HG03575 (cell line): ENCODE measurements around the gene LBH.

ENCODE experiments used
- ATAC-seq: cut with Tn5 transposase; IDR thresholded peaks from one replicate; pipeline ENCODE4 v1.9.1; 2021; ENCODE audit not compliant: unreplicated experiment, insufficient number of reproducible peaks, low FRiP score; ENCODE audit errors: extremely low read depth

Gene LBH

GRCh38 chr2:30213326-30213725 is 18.0 kb upstream of the LBH start:
- ATAC-seq, result no peak

DNA sequence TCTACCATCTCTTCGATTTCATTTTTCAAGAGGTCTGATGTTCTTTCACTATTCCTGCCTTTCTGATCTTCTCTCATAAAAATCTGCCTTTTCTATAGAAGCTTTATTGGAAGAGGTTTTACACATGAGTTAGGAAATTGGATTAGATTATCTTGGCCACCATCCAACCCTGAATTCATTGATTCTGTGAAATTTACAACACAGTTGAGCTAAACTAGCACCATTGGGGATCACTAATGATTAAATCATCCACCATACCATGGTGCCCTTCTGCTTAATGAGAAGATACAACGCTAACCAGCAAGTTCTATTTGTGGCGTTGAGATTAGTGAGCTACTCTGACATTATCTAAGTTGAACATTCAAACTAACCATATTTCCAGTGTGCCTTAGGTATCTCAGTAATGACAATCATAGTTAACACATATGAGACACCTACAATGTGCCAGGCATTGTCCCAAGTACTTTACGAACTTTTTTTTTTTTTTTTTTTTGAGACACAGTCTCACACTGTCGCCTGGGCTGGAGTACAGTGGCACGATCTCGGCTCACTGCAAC is 17.3 kb upstream of the LBH start:
- no peak for ATAC-seq

DNA sequence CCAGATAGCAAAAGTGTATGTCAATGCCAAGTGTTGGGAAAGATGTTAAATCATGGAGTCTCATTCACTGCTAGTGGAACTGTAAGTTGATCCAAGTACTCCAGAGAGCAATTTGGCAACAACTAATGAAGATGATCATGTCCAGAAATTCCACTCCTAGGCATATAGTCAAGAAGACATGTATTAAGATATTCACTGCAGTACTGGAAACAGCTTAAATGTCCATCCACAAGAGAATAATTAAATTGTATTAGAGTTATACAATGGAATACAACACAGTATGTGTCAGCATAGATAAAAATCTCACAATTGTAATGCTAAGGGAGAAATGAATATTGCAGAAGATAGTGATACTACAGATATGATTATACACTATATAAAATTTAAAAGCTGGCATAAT is 15.2 kb upstream of the LBH start:
- ATAC-seq, result no peak

GRCh38 chr2:30217644-30218337 is 13.5 kb upstream of the LBH start:
- ATAC-seq, result no peak

GRCh38 chr2:30218338-30218713 is 13.0 kb upstream of the LBH start:
- no peak for ATAC-seq

DNA sequence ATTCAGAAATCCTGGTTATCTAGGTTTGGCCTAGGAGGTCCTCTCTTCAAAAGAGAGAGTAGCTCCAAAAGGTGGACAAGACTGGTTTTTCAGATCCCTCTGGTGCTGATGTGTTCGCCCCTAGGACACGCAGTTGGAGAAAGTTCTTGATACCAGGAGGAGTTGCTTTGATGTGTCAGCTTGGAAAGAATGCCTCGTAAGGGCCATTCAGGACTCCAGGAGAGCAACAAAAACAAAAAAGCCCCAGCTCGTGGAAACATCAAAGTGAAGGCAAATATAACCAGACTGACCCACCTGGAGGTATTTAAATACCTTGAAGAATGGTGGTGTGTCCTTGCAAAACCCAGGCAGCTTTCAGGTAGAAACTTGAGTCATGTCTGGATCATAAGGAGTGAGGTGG is 12.5 kb upstream of the LBH start:
- no peak for ATAC-seq

DNA sequence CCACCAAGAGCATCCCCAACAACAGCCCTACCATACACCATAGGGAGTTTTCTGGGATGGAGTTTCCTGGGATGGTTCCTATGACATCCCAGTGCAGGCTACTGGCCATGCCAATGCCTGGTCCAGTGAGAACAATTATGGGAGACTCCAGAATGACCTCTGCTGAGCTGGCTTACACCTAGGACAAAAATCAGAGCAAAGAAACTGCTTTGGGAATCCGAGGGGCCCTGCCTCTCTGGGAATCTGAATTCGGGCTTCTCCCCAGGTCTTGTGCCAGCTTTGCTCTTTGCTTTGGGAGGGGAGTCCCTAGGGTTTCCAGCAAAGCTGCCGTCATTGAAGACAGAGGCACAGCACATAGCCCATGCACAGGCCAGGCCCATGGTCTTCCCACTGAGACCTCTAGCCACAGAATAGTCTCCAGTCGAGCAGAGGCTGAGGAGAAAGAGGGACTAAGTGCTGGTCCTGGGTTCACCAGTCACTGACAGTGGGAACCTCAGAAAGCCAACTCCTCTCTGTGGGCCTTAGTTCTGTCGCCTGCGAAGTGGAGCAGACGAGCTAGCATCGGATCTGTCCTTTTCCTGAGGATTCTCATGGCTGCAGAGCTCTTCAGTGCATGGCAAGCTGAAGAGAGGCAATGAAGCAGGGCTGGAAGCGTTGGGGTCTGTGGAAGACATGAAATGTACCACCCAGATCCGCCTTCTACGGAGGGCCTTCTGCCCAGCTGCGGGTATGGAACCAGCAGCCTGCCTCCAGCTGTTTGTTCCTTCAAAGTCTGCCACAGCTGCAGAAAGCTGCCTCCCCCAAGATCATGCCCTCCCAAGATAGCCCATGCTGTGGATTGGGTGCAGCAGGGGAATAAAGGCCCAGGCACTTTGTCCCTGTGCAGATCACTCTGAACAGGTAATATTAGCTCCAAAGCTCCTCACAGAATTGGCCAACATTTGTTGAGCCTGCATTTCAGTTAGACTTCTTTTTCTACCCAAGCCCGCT is 11.2 kb upstream of the LBH start:
- ATAC-seq, result no peak

DNA sequence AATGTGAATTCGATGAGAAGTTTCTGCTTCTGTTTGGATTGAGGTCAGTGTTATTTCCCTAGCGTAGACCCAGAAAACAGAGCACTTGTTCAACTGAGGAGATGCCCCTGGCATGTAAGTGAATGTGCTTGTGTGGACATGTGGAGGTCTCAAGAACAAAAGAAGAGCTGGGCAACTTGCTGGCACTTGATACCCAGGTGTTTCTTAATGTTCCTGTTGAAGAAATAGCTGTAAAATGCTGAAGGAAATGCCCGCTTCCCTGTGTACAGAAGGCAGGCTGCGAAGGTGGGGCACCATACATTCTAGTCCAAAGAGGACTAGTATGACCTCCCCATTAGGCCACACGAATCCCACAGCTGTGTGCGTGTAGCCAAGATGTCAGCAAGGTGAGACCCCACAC is 9.8 kb upstream of the LBH start:
- ATAC-seq, result no peak

- no peak for ATAC-seq
Observed at GRCh38 chr2:30222031-30222430, 9.3 kb upstream of the LBH start.

DNA sequence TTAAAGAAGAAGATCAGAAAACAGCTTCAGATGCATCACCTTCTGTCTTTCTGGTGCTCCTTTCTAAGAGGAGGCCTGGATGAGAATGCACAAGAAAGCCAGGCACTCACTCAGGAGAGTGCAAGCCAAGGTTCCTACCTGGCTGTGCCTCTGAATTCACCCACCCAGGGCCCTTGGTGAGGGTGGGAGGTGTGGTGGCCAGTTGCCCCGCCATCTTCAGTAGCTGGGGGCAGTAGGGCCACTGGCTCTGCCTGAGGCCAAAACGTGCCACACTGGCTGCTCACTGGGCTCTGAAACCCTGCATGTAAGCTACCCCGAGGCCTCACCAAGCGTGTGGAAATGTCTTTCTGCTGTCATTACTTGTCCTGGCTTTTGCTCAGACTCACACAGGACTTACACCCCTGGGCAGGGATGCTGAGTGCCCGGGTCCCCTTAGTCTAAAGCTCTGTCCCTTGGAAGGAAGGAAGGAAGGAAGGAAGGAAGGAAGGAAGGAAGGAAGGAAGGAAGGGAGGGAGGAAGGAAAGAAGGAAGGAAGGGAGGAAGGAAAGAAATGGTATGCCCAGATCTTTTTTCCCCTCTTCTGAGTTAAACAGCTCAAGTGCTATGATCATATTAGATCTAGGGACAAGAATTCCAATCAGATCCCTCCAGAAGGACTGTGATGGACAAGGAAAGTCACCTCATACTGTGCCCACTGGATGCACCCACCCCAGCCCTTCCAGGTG is 8.5 kb upstream of the LBH start:
- no peak for ATAC-seq

DNA sequence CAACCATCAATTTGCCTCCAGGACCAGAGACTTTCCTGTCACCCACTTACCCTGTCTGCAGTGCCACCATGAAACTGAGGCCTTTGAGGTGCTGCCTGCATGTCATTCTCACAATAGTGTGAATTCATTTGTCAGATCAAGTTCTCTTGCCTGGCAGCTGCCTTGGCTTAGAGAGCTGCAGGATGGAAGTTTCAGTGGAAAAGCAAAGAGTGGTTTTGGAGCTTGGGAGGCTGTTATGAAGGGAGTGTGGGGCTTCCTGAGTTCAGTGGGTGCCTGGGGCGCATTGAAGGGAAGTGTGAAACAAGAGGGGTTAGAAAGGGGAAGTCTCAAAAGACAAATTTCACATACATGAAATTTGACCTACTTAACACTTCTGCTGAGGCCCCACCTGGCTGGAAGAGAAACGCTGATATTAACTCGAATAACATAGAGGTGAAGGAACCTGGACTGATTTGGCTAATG is 7.9 kb upstream of the LBH start:
- ATAC-seq, result no peak

DNA sequence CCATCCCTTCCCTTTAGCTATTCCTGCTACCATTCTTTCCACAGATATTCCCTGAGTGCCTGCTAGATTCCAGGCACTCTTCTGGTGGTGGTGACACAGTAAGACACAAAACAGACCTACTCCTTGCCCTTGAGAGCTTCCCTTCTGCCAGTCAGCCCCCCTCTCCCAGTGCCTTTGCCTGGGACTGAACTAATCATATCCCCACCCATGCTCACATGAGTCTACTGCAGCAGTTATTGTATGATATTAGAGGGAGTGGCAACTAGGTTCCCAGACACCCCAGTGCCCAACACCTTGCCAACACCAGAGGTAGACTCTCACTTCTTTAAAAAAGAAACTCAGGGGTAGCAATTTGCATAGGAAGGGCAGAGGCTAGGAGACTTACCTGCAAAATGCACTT is 7.2 kb upstream of the LBH start:
- ATAC-seq, result no peak

DNA sequence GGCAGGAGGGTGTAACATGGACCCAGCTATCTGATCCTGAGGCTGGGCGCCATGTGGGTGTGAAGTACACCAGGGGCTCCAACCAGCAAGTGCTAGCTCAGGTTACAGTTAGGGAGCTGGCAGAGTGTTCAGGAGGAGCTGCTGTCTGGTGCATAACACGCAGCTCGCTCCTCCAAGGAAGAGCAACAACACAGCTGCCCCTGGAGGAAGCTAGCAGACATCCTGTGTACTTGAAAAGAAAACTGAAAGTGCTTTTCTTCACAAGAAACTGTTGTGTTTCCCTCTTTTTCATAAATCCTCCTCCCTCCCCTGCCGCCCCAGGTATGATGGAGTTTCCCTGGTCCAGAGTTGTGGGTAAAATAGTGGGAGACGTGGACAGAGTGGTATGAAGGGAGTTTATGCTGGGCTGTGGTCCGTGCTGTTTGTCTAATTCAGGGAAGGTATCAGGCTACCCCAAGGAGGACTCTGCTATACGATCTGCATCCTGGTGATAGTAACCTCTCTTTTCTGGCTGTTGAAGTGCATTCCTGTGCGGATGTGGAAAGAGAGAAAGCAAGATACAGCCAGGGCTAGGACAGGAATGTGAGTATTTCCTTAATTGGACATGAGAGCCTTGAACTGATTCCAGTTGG is 6.1 kb upstream of the LBH start:
- no peak for ATAC-seq

- no peak for ATAC-seq
Observed at GRCh38 chr2:30226144-30227032, 4.9 kb upstream of the LBH start.

GRCh38 chr2:30229596-30229995 is 1.7 kb upstream of the LBH start:
- no peak for ATAC-seq

GRCh38 chr2:30230497-30231211 is 680 bp upstream of the LBH start:
- ATAC-seq, result no peak

DNA sequence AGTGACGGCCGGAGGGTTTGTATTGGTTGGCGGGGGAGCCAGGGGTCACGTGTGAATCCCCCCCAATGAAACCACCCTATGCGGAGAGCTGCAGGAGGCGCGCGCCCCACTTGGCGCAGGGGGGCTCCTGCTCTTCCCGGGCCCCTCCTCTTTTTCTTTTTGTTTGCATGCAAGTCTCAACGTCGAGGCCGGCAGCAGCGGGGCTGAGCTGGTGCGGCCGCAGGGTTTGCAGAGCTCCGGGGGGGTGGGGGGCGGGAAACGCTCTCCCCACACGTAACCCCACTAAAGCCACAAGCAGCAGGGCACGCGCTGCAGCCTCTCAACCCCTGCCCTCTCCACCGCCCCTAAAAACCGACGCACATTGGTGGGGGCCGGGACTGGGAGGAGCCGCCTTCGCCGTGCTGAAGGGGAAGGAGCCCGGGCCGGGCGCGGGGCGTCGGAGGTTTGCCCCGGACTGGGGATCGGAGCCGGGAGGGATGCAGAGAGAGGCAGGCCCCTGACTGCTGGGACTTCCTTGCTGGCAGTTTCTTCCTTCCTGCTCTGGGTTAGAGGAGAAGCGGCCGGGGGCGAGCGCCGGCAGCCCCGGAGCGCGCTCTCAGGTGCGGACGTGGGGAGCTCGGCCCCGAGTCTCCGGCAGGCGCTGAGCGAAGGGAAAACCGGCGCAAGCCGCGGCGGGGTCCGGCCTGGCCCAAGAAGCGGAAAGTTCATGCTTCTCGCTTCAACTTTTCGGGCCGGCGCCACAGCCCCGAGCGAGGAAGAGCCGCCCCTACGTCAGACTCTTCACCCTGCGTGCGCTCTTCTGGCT is 864 bp downstream of the LBH start:
- ATAC-seq, result no peak
